ENCODE data around the gene CPSF4.
"Not testable (repeated sequence)": the region's sequence is repeated elsewhere in the genome, so short reads cannot be mapped to it uniquely, and the experiment has no call there.

Gene CPSF4

GRCh38 chr7:99408379-99409191 is 30.2 kb upstream of the CPSF4 start, which contains the start of the genes BUD31 and PDAP1:
TSS of gene BUD31 (plus strand) at chr7:99408969. CDS start at chr7:99411093, 2,124 bp downstream.
TSS of gene PDAP1 (minus strand) at chr7:99408597. CDS start at chr7:99408548, 49 bp downstream.
- DNase-seq = peak; percentile 90

DNA sequence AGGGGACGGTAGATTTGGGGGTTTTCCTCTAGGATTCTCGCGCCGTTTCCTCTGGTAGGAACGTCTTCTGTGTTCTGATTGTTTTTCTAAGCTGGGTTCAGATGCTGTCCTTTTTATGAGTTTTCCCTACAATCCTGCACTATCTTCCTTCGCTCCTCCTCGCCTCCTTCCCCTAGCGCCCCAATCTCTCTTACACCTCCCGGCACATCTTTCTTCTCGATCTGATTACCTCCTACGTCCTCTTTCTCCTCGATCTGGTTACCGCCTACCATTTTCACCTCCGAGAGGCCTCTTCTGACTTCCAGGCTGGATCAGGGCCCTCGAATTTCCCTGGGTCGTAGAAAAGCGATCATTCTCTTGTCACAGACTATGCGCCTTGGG is 29.6 kb upstream of the CPSF4 start:
- no peak for DNase-seq

DNA sequence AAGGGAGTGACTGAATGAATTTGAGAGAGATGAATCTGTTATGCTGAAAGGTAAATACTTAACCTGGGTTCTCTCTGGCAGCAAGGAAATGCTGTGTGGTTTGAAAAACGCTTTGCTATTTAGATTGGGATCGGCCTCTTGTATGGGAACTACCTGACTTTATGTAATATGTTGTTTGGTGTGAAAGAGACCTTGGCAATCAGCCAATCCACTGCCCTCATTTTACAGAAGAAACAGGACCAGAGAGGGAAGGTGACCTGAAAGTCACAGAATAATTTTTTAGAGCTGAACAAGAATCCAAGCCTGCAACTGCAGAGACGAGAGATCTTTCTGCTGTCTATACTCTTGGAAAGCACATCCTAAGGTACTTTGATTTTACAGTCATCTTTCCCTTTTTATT is 28.9 kb upstream of the CPSF4 start:
- DNase-seq = no peak

- DNase-seq = no peak
These were observed 28.1 kb upstream of the CPSF4 start for GRCh38 chr7:99410635-99411034.

DNA sequence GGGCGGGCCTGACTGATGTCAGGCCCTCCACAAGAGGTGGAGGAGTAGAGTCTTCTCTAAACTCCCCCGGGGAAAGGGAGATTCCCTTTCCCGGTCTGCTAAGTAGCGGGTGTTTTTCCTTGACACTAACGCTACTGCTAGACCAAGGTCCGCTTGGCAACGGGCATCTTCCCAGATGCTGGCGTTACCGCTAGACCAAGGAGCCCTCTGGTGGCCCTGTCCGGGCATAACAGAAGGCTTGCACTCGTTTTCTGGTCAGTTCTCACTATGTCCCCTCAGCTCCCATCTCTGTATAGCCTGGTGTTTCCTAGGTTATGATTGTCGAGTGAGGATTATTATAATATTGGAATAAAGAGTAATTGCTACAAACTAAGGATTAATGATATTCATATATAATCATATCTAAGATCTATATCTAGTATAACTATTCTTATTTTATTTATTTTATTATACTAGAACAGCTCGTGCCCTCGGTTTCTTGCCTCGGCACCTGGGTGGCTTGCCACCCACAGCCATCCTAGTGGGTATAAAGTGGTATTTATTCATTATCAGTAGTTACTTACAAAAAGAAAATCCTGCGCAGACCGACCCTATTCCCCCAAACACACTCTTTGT is 23.1 kb upstream of the CPSF4 start:
- DNase-seq = not testable (repeated sequence)

DNA sequence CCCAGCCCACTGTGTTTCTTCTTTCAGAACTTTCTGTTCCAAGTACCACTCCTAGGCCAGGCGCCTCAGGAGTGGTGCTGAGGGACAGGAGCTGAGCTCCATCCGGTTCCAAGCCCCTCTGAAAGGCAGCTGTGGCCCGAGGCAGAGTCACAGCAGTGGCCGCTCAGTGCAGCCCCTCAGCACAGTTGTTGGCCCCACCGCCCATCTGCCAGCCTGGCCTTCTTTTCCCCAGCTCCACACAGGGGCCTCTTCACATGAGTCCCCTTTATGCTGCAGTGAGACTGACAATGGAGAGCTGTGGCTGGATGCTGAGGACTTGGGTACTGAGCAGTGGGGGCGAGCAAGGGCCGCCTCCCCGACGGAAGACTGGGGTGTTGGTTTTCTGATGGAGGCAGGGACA is 20.5 kb upstream of the CPSF4 start:
- DNase-seq = no peak

DNA sequence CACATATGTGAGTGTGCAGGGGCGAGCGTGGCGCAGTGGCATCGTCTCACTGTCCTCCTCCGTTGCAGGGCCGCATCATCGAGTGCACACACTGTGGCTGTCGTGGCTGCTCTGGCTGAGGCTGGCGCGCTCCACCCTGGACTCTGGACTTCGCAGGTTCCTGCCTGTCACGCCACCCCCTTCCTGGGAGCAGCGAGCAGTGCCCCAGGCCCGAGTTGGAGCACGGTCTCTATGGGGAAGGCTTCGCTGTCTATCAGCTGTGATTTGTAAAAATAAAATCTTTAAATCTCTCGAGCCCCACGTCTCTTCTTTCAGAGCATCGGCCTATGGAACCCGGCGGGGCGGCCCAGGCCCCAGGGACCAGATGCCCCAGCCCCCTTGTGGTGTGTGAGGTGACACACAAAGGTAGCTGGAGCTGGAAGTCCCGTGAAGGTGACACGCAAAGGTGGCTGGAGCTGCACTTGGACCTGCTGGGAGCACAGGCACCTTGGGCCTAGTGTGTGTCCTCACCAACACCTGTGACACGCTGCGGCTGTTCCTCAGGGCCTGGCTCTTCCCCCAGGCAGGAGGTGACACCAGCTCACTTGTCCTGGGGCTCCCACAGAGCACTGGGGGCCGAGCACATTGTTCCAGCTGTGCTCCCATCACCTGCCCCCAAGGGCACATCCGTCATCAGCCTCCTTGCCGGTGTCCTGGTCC is 19.3 kb upstream of the CPSF4 start:
- DNase-seq = no peak

GRCh38 chr7:99420213-99420612 is 18.5 kb upstream of the CPSF4 start:
- DNase-seq = no peak

DNA sequence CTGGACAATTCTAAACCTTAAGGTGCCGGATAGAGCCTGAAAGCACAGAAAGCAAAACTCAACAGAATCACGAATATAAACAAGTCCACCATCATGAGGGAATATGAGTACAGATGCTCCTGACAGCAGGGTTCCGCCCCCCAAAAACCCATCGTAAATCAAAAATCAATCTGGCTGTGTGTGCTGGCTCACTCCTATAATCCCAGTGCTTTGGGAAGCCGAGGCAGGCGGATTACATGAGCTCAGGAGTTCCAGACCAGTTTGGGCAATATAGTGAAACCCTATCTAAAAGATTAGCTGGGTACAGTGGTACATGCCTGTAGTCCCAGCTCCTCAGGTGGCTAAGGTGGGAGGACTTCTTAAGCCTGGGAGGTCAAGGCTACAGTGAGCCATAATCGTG is 17.8 kb upstream of the CPSF4 start:
- no peak for DNase-seq

GRCh38 chr7:99422186-99422585 is 16.6 kb upstream of the CPSF4 start:
- peak; percentile 36 for DNase-seq

GRCh38 chr7:99422625-99423024 is 16.1 kb upstream of the CPSF4 start:
- peak; percentile 77 for DNase-seq

GRCh38 chr7:99424932-99425730 is 13.6 kb upstream of the CPSF4 start:
- DNase-seq = no peak

GRCh38 chr7:99428972-99429566 is 9.7 kb upstream of the CPSF4 start:
- DNase-seq = no peak

DNA sequence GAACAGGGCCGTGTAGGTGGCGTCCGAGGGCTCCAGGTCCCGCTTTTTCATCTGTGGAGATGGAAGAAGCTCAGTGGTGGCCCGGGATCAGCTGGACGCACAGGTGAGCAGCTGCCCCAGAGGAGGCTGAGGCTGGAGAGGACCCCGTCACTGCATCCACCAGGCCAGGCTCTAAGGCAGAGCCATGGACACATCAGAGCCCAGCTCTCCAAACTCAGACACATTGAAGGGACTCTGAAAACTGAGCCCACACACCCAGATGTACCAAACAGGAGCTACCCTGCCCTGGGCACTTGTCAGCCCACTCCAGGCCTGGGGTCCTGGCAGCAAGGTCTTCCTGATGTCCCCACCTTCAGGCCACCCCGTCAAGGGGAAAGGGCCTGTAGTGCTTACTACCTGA is 9.0 kb upstream of the CPSF4 start:
- no peak for DNase-seq

DNA sequence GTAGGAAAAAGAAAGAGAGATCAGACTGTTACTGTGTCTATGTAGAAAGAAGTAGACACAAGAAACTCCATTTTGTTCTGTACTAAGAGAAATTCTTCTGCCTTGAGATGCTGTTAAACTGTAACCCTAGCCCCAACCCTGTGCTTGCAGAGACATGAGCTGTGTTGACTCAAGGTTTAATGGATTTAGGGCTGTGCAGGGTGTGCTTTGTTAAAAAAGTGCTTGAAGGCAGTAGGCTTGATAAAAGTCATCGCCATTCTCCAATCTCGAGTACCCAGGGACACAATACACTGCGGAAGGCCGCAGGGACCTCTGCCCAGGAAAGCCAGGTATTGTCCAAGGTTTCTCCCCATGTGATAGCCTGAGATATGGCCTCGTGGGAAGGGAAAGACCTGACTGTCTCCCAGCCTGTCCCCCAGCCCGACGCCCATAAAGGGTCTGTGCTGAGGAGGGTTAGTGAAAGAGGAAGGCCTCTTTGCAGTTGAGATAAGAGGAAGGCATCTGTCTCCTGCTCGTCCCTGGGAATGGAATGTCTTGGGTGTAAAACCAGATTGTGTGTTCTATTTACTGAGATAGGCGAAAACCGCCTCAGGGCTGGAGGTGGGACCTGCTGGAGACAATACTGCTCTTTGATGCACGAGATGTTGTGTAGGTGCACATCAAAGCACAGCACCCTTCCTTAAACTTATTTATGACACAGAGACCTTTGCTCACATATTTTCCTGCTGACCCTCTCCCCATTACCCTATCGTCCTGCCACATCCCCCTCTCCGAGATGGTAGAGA is 6.8 kb upstream of the CPSF4 start:
- DNase-seq = not testable (repeated sequence)

DNA sequence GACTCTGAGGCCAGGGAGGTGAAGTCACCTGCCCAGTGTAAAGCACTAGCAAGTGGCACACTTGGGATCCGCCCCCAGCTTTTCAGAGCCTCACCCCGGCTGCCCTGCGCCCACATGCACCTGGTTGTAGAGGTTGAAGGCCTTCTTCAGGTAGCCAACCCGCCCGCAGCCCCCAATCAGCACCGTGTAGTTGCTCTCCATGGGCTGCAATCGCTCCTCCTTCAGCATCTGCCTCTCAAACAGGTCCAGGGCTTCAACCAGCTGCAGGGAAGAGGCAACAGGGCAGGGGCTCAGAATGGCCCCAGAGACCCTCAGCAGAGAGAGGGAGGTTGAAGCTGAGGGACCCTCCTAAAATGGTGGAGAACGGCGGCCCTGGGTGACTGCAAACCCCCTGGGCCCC is 5.6 kb upstream of the CPSF4 start:
- no peak for DNase-seq

DNA sequence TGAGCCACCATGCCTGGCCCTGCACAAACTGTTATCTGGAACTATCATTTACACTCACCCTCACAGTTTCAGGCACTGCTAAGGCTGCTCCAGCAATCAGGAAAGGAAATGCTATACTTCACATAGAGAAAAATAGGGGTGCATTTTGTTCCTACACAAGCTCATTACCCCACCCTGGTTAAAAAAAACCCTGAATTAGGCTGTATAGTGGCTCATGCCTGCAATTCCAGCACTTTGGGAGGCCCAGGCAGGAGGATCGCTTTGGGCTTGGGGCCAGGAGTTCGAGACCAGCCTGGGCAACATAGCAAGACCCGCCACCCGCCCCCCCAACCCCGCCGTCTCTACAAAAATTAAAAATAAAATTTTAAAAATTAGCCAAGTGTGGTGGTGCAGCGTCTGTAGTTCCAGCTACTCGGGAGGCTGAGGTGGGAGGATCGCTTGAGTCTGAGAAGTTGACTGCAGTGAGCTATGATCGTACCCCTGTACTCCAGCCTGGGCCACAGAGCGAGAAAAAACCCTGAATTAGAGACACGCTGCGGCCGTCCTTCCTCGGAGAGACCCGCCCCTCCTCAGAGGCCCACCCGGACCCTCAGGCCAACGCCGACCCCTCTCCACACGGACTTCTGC is 684 bp upstream of the CPSF4 start:
- no peak for DNase-seq

- DNase-seq = no peak
These were observed 1.5 kb downstream of the CPSF4 start for GRCh38 chr7:99440195-99440594.

GRCh38 chr7:99446096-99446495 is 7.4 kb downstream of the CPSF4 start:
- no peak for DNase-seq

- no peak for DNase-seq
These were observed 9.2 kb downstream of the CPSF4 start for GRCh38 chr7:99447943-99448342.

GRCh38 chr7:99448855-99449254 is 10.1 kb downstream of the CPSF4 start:
- no peak for DNase-seq
